Measurements from ENCODE around the gene STK40.

STK40 gene

DNA sequence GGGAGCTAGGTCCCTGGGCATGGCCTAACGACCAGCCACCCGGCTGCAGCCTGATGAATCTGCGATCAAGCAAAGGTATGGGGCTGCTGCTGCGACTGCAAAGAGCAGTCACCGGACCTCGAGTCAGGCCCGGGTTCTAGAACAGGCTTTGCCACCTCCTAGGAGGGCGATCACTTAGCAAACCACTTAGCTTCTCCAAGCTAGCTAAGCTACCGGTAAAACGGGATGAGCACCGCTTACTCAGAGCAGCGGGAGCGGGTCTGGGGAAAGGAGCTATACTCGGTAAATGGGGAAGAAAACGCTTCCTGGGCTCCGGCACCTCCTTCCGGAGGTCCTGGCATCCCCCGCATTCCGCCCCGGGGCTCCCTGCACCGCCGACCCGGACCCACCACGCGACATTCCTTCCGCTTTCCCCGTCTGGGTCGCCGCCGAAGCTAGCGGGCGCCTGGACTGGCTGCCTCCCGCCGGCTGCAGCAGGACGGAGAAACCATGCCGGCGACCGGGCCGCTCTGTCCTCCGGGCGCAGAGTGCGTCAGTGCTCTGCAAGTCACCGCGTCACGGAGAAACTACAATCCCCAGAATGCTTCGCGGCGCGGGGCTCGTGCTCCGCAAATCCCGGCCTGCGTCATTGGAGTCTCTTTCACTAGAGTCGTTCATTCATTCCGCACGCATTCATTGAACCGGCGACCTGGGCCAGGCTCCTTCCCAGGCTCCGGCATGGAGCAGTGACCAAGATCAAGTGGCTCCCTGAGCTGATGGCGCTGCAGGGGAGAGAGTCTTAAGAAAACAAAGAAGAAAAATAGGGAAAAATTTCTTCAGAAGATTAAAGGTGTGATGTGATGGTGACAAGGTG, 11.9 kb upstream of the STK40 start, which contains the start of gene LSM10:
Gene LSM10, minus strand, starts transcription at position 531 of the 853 bp plus-strand sequence. CDS start 3,779 bp downstream, outside the sequence.
- DNase-seq (ENCODE audit: low read depth in 2 of 2), result peak; percentile 84 to 89

- DNase-seq (ENCODE audit: low read depth in 2 of 2), result no peak
These were observed 11.3 kb upstream of the STK40 start for GRCh38 chr1:36397083-36397377.

- DNase-seq (ENCODE audit: low read depth in 2 of 2), result no peak
These were observed 10.6 kb upstream of the STK40 start for GRCh38 chr1:36396359-36396758.

DNA sequence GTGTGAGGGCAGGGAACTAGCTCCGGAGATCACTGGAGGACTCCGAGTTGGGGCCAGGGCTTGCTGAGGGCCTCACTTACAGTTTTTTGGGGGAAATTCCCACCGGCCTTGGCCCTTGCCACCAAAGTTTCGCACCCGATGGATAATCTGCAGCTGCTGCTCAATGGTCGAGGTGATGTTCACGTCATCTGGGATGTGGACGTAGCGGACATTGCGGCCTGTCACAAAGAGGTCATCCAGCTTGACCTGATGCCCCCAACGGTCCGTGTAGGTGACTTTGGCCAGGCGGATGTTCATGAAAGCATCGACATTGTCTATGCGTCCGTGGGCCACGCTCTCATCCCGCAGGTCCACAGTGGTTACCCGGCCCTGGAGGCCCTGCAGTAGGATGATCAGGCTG, 8.0 kb upstream of the STK40 start:
- DNase-seq (ENCODE audit: low read depth in 2 of 2), result no peak

DNA sequence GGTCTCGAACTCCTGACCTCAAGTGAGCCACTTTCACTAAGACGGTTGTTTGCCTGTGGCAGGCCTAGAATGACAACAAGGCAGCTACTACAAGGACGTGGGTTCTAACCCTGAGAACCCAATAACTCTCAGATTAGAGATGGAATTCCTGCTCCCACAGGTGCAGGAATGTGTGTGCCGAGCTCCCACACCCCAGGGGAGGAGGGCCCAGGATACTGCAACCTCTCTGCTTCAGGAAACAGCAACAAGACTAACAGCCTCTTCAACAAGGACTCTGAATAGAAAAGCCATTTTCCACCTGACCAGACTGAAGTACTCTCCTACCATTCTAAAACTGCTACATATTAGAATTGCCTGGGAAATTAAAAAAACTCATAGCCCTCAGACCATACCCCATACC, 7.1 kb upstream of the STK40 start:
- DNase-seq (ENCODE audit: low read depth in 2 of 2), result no peak

DNA sequence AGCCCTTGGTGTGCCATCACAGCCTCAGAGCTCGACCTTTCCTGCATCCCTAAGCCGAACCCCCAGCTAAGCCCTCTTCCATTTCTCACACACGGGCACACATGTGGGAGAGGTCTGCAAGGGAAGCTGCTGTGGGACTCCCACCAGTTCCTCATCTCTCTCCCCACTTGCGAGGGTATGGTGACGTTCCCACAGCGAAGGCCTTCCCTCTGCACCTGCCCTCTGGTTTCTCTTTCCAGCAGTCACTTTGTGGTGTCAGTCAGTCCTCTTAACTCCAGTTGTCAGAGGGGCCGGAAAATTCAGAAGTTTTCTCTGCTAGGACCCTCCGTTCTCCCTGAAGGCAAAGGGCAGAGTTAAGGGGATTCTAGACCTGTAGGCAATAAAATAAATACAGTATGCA, 5.5 kb upstream of the STK40 start:
- DNase-seq (ENCODE audit: low read depth in 2 of 2), result no peak

GRCh38 chr1:36390411-36390810, 4.7 kb upstream of the STK40 start:
- no peak for DNase-seq (ENCODE audit: low read depth in 2 of 2)

DNA sequence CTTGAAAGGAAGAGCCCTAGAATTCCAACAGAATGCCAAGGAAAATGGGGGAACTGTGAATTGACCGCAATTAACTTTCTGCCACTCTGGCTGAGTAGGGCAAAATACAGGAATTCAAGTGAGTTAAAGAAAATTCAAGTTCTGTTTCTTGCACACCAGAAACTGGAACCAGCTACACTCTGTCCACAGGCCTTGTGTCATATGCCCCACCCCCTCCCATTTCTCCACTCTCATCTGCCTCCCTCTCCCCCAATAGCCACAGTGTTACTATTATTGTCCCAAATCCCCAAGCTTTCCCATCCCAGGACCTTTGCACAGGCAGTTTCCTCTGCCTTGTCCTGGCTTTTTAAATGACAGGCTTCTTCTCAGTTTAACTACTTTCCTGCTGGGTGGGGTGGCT, 4.3 kb upstream of the STK40 start:
- no peak for DNase-seq (ENCODE audit: low read depth in 2 of 2)

GRCh38 chr1:36389261-36389660, 3.5 kb upstream of the STK40 start:
- no peak for DNase-seq (ENCODE audit: low read depth in 2 of 2)

GRCh38 chr1:36387141-36387949, 1.6 kb upstream of the STK40 start:
- DNase-seq (ENCODE audit: low read depth in 2 of 2), result no peak

GRCh38 chr1:36386265-36387140, 779 bp upstream of the STK40 start:
- peak; percentile 75 to 85 for DNase-seq (ENCODE audit: low read depth in 2 of 2)

DNA sequence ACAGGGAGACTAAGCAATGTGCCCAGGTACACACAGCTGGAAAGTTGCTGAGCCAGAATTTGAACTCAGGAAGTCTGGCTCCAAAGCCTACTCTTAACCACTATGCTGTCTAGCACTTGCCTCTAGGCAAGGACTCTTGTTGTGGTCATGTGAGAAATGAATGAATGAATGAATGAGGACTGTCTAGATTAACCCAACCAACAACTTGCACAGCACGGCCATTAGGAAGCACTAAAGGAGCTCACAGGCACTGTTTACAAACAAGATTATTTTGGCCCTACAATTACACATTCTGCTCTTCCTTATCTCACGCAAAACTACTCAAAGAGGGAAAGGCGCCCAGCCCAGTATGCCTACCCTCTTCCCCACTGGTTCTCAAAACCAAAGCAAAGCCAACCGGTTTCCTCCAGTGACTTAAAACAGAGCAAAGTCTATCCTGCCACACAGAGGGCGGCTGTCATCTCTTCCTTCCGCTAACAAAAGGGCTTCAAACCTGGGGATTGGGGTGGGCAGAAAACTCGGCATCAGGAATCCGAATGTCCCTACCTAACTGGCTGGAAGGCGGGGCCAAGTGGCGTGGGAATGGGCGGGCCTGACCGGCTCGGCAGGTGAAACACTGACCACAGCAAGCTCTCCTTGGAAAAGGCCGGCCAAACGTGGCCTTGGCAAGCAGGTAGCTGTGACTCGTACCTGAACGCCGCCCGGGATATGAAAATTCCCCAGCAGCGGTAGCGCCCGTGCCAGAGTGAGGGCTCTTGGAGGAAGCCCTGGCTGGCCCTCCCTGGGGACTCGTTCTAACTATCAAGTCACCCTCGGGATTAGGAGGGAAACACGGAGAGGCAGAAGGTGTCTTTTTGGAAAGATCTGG, 948 bp downstream of the STK40 start:
- no peak for DNase-seq (ENCODE audit: low read depth in 2 of 2)

- no peak for DNase-seq (ENCODE audit: low read depth in 2 of 2)
These were observed 2.5 kb downstream of the STK40 start for GRCh38 chr1:36383240-36383639.

DNA sequence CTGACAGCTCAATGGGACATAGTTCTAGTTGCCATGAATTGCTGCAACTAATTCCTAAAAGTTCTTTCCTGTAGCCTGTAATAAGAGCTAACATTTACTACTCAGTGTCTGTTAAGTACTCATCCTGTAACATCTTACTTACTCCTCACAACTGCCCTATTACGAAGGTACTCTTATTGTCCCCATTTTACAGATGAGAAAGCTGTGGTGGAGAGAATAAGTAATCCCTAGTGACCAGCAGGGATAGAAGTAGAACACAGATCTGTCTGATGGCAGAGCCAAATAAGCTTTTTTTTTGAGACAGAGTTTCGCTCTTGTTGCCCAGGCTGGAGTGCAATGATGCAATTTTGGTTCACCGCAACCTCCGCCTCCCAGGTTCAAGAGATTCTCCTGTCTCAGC, 3.1 kb downstream of the STK40 start:
- DNase-seq (ENCODE audit: low read depth in 2 of 2), result no peak

GRCh38 chr1:36382231-36382630, 3.5 kb downstream of the STK40 start:
- DNase-seq (ENCODE audit: low read depth in 2 of 2), result no peak

- no peak for DNase-seq (ENCODE audit: low read depth in 2 of 2)
These were observed 4.3 kb downstream of the STK40 start for GRCh38 chr1:36381405-36381804.

GRCh38 chr1:36380782-36381181, 4.9 kb downstream of the STK40 start:
- no peak for DNase-seq (ENCODE audit: low read depth in 2 of 2)

- no peak for DNase-seq (ENCODE audit: low read depth in 2 of 2)
These were observed 5.5 kb downstream of the STK40 start for GRCh38 chr1:36380143-36380619.

DNA sequence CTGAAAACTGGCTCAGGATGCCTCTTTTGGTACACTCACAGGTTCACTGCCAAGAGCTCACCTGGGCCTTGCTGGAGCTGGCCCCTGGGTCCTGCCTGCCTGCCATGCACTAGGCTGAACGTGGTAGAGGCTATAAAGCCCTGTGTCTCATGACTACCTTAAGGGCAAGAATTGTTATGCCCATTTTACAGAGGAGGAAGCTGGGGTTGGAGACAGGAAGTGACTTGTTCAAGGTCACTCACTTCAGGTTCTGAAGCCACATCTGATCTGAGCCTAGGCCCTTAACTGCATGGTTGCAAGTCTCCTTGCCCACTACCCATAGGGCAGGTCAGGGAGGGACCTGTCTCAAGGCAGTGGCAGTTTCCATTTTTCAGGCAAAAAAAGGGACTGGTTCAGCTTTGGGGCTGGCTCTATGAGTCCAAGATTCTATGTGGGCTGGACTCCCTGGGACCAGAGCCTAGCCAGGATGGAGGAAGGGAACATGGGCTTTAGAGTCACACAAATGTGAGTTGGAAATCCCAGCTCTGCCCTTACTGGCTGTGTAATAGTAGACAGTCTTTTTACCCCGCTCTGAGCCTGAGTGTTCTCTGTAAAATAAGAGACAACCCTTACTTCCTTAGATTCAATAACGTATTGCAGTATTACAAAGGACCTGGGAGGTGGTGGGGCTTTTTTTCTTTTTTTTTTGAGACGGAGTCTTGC, 7.8 kb downstream of the STK40 start:
- no peak for DNase-seq (ENCODE audit: low read depth in 2 of 2)

DNA sequence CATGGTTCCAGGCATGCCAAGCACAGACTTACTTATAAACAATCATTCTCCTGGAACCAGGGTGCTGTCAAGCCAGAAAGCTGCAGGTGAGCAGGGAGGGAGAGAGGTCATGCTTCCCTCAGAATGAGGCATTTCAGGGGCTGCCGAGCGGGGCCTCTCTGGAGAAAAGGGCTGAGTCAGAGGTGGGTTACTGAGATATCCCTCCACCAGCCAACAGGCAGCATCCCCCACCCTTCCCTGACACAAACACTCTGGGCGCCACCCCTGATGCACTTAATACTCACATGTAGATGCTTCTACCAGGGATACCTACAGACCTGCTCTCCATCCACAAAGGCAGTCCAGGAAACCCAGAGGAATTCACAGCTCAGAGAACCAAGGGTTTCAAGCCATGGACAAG, 13.1 kb downstream of the STK40 start:
- no peak for DNase-seq (ENCODE audit: low read depth in 2 of 2)
